ENCODE results near the gene KIRREL3. TPM values are rescaled to one million over a fixed set of nuclear protein-coding genes. Genes with fewer than 3 reads are reported as not detected.
A peak's percentile ranks its signal among the peaks of the same experiment; 100 is the strongest.

Gene KIRREL3
- total and polyA plus RNA-seq, 9 of the 15 experiments (the other 6 are each of a cell fraction or from before 2014, with no cell fraction given) = 0.04 to 0.10 TPM; not detected in 7

DNA sequence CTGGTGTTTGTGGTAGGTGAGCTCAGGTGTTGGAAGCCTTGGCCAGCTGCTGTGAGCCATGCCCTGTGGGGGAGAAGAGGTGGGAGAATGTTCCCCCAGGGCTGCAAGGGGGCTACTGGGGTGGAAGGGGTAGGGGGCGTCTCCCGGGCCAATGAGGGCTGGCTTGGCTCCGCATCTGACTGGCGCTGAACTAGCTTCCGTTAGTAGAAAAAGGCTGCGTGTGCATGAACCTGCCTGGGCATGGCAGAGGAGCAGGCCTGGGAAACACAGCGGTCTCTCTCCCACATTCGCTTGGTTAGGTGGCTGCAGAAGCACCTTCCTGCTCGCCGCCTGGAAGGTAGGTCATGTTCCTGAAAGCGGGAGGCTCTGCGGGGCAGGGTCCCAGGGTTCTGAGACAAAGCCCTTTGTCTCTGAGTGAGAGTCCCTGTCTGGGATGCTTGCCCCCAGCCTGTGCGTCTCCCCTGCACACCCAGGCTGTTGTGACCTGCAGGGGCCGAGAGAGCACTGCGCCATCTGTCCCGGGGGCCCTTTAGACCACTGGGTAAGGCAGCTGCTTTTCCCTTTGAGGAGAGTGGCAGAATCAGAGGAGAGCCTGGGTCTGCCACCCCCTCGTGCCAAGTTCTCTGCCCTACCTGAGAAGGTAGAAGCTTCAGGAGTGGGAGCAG, 466.3 kb downstream of the KIRREL3 start:
- no peak overlapping the region for H2AFZ ChIP-seq (ENCODE audit: low read depth, low read length)
- no peaks in the 10 kb centered on the region for H3K36me3 ChIP-seq (ENCODE audit: control insufficient read depth, insufficient read depth, low read length)
- H3K9me1 ChIP-seq (ENCODE audit: control insufficient read depth, insufficient read depth, low read length) = no peaks in the 10 kb centered on the region
- ChIA-PET POLR2A (no interaction called here), CTCF (ENCODE audit: low intra/inter-chr PET ratio) (interaction anchor here (0.6 kb wide), 1 partner anchor 614 kb away, joined by 4 read pairs; no protein-coding TSS in a partner anchor)
- peaks cover 12% of the 10 kb centered on the region; the same call in 1 of the 2 replicates for H4K20me1 ChIP-seq (replicated peaks; ENCODE audit: control insufficient read depth, insufficient read depth, low read length)
- no peak overlapping the region for H3K27ac ChIP-seq (ENCODE audit: extremely low read depth, low read depth, low read length)
- intact Hi-C loops (cut with micrococcal nuclease) (no loop called here), in situ Hi-C loops (cut with MboI) (no loop called here)
- WGBS (ENCODE audit: insufficient coverage, low coverage, missing lambda C conversion rate) = 2% methylated on average over 13 of the region's 17 CpGs
- H3K4me1 ChIP-seq (replicated peaks in 1 of 2; ENCODE audit: control insufficient read depth in 2 of 2, insufficient read depth in 2 of 2, low read length in 2 of 2) = no peaks in the 10 kb centered on the region
- no peak overlapping the region for H3K9ac ChIP-seq (ENCODE audit: insufficient read depth in 1 of 2, low read depth in 2 of 2, low read length in 2 of 2)
- FAIRE-seq = no peak
- no peak overlapping the region for H3K4me2 ChIP-seq (ENCODE audit: insufficient read depth, low read length)
- ATAC-seq = no peak; the same call in 1 of the 3 replicates
- H3K9me3 ChIP-seq (replicated peaks; ENCODE audit: control insufficient read depth, insufficient read depth, low read depth, low read length) = no peaks in the 10 kb centered on the region
- H3K79me2 ChIP-seq (ENCODE audit: control insufficient read depth, insufficient read depth, low read length) = no peaks in the 10 kb centered on the region
- DNase-seq (ENCODE audit: extremely low read depth in 1 of 4, low spot score in 3 of 4) = no peak
- H3K4me3 ChIP-seq = no peak overlapping the region
- no TSS peak for BruUV-seq (replicated peaks)
- TF ChIP-seq MTA1 (IDR thresholded peaks at IDR 0.05; ENCODE audit: borderline replicate concordance) (no peak), MEIS2 (IDR thresholded peaks at IDR 0.05; ENCODE audit: partially characterized antibody) (no peak), MXI1 (IDR thresholded peaks at IDR 0.05; ENCODE audit: low read depth, low read length) (no peak), RBM34 (IDR thresholded peaks at IDR 0.05; ENCODE audit: borderline replicate concordance, insufficient read depth, low read length) (no peak)
- peaks cover 6 to 42% of the 10 kb centered on the region in 2 experiments; a peak in 4 of 5 replicates for H3K27me3 ChIP-seq (ENCODE audit: control insufficient read depth in 2 of 2, insufficient read depth in 2 of 2, low read length in 2 of 2)

DNA sequence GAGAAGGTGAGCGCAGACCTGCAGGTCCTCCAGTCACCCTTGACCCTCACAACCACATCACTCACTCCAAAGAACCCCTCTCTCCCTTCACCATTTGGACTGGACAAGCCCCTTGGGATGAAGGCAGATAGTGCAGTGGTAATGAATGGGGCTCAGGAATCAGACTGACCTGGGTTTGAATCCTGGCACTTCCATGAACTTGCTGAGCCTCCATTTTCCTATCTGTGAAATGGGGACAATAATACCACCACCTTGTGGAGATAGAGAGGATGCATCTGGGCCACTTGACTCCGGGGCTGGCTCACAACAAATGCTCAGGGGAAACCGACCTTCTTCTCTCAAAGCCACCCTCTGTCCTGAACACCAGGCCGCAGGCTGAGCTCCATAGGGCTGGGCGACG, 467.0 kb downstream of the KIRREL3 start:
- ChIA-PET POLR2A (interaction anchor here (1.0 kb wide), 1 partner anchor 9 kb away, joined by 3 read pairs; no protein-coding TSS in a partner anchor), CTCF (ENCODE audit: low intra/inter-chr PET ratio) (interaction anchor here (0.6 kb wide), 1 partner anchor 614 kb away, joined by 4 read pairs; no protein-coding TSS in a partner anchor)
- DNase-seq (ENCODE audit: extremely low read depth in 1 of 4, low spot score in 3 of 4) (no peak), ATAC-seq (no peak), FAIRE-seq (no peak)
- no TSS peak for BruUV-seq (replicated peaks)
- H3K4me1 ChIP-seq (replicated peaks in 1 of 2; ENCODE audit: control insufficient read depth in 2 of 2, insufficient read depth in 2 of 2, low read length in 2 of 2) = no peaks in the 10 kb centered on the region
- no peak overlapping the region for H2AFZ ChIP-seq (ENCODE audit: low read depth, low read length)
- intact Hi-C loops (cut with micrococcal nuclease) = no loop called here
- no peak overlapping the region for H3K9ac ChIP-seq (ENCODE audit: insufficient read depth in 1 of 2, low read depth in 2 of 2, low read length in 2 of 2)
- H3K27me3 ChIP-seq (ENCODE audit: control insufficient read depth in 2 of 2, insufficient read depth in 2 of 2, low read length in 2 of 2) = peaks cover 6 to 35% of the 10 kb centered on the region in 2 experiments; a peak in 4 of 5 replicates
- no peak overlapping the region for H3K4me3 ChIP-seq
- H3K9me3 ChIP-seq (replicated peaks; ENCODE audit: control insufficient read depth, insufficient read depth, low read depth, low read length) = no peaks in the 10 kb centered on the region
- in situ Hi-C loops (cut with MboI) = no loop called here
- no peaks in the 10 kb centered on the region for H3K79me2 ChIP-seq (ENCODE audit: control insufficient read depth, insufficient read depth, low read length)
- no peaks in the 10 kb centered on the region for H3K36me3 ChIP-seq (ENCODE audit: control insufficient read depth, insufficient read depth, low read length)
- H3K9me1 ChIP-seq (ENCODE audit: control insufficient read depth, insufficient read depth, low read length) = no peaks in the 10 kb centered on the region
- no peak overlapping the region for H3K27ac ChIP-seq (ENCODE audit: extremely low read depth, low read depth, low read length)
- H3K4me2 ChIP-seq (ENCODE audit: insufficient read depth, low read length) = no peak overlapping the region
- 2% methylated on average over 6 of the region's 6 CpGs for WGBS (ENCODE audit: insufficient coverage, low coverage, missing lambda C conversion rate)
- peaks cover 12% of the 10 kb centered on the region; the same call in 1 of the 2 replicates for H4K20me1 ChIP-seq (replicated peaks; ENCODE audit: control insufficient read depth, insufficient read depth, low read length)
- TF ChIP-seq RBM25 (IDR thresholded peaks at IDR 0.05; ENCODE audit: low read depth, low read length, severe bottlenecking) = peak; percentile 50
- no peak for TF ChIP-seq GABPB1 (CRISPR knock-in tag; IDR thresholded peaks at IDR 0.05)
- no peak for TF ChIP-seq SUPT5H (IDR thresholded peaks at IDR 0.05)
- no peak for TF ChIP-seq HNRNPK (IDR thresholded peaks at IDR 0.05; ENCODE audit: low read depth, low read length, poor library complexity, severe bottlenecking)
- TF ChIP-seq ZNF140 (CRISPR knock-in tag; IDR thresholded peaks at IDR 0.05) = no peak
- TF ChIP-seq KDM1A (IDR thresholded peaks at IDR 0.05) = 0 out of 4 replicates have a peak, but pooled peaks of 1 of the 2 experiments have one; percentile 12
- no peak for TF ChIP-seq KDM5B (IDR thresholded peaks at IDR 0.05; ENCODE audit: insufficient replicate concordance, low read depth, low read length)
- TF ChIP-seq, protein P1, sequence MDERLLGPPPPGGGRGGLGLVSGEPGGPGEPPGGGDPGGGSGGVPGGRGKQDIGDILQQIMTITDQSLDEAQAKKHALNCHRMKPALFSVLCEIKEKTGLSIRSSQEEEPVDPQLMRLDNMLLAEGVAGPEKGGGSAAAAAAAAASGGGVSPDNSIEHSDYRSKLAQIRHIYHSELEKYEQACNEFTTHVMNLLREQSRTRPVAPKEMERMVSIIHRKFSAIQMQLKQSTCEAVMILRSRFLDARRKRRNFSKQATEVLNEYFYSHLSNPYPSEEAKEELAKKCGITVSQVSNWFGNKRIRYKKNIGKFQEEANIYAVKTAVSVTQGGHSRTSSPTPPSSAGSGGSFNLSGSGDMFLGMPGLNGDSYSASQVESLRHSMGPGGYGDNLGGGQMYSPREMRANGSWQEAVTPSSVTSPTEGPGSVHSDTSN (CRISPR knock-in tag; IDR thresholded peaks at IDR 0.05; ENCODE audit: low read depth) = no peak
- TF ChIP-seq, protein P1 (tag; conservative IDR thresholded peaks at IDR 0.05; ENCODE audit: low read depth) = no peak

Data from K562 (cell line).